AG04450 (cell line): Measurements from ENCODE around the gene SMIM29. TPM values are rescaled to one million over a fixed set of nuclear protein-coding genes. Genes with fewer than 3 reads are reported as not detected.
"Not testable (repeated sequence)": the region's sequence is repeated elsewhere in the genome, so short reads cannot be mapped to it uniquely, and the experiment has no call there.

Experiments used
- CTCF ChIA-PET: fragments of 300-600, 350-600 bp; formaldehyde crosslinking; extraction: SDS; loops from one replicate; lab custom pipeline; 2022; ENCODE audit warnings: antibody characterized with exemption, inconsistent platforms; lab: Charles Lee
- POLR2A ChIA-PET: fragments of 350-600 bp; formaldehyde crosslinking; extraction: SDS; loops from one replicate; lab custom pipeline; 2021; ENCODE audit warnings: antibody characterized with exemption, inconsistent platforms; lab: Yijun Ruan, JAX
- DNase-seq: peaks from one replicate; pipeline ENCODE4 v3.0.0-alpha.2; 2011; ENCODE audit warnings: low read depth, low spot score
- H3K27ac ChIP-seq: one replicate; pipeline ENCODE4 v1.5.1; 2012; ENCODE audit warnings: low read depth, low read length, control low read depth
- H3K27me3 ChIP-seq: one replicate; pipeline ENCODE4 v1.6.0; 2012; ENCODE audit warnings: low read length; ENCODE audit not compliant: control insufficient read depth, insufficient read depth
- H3K4me3 ChIP-seq: 2 replicates; pipeline ENCODE4 v1.5.1; 2011; ENCODE audit warnings: mild to moderate bottlenecking, low read depth, low read length, control low read depth
- H3K9me3 ChIP-seq: 2 replicates; pipeline ENCODE4 v1.5.1; 2012; ENCODE audit warnings: low read length; ENCODE audit not compliant: control insufficient read depth, insufficient read depth
- CTCF ChIP-seq: IDR thresholded peaks from 2 replicates; pipeline ENCODE4 v1.5.1; 2011; ENCODE audit warnings: low read depth, low read length, control low read depth, inconsistent platforms
- polyA plus RNA-seq: library from polyadenylated mRNA; depleted of rRNA; stranded (reverse); fragments of >200 nt; gene quantifications from 2 replicates; pipeline ENCODE4 v1.2.3, GENCODE V29; 2011

Gene SMIM29
- polyA plus RNA-seq, 1 experiment, result 11.3 TPM

- CTCF ChIA-PET, result interaction anchor here (1.1 kb wide), 1 partner anchor 112 kb away, joined by 3 read pairs; no protein-coding TSS in a partner anchor
- Histone ChIP-seq H3K4me3 (no peak overlapping the region), H3K9me3 (no peaks in the 10 kb centered on the region), H3K27me3 (no peaks in the 10 kb centered on the region), H3K27ac (no peak overlapping the region)
- DNase-seq, result no peak
- POLR2A ChIA-PET, result interaction anchor here (0.6 kb wide), 2 partner anchors 640 to 1403 kb away, joined by 6 to 7 read pairs; no protein-coding TSS in a partner anchor
- TF ChIP-seq CTCF, result no peak
Measured at GRCh38 chr6:34275128-34275804, 26.5 kb upstream of the SMIM29 start.

- no peak overlapping the region for H3K4me3 ChIP-seq
- TF ChIP-seq CTCF, result no peak
- H3K9me3 ChIP-seq, result no peaks in the 10 kb centered on the region
- DNase-seq, result no peak
- CTCF ChIA-PET, result no interaction called here
- H3K27me3 ChIP-seq, result no peaks in the 10 kb centered on the region
- POLR2A ChIA-PET, result interaction anchor here (0.7 kb wide), 1 partner anchor 148 kb away, joined by 3 read pairs; no protein-coding TSS in a partner anchor
- no peak overlapping the region for H3K27ac ChIP-seq
Measured at GRCh38 chr6:34274129-34274528, 25.3 kb upstream of the SMIM29 start.

- no peak overlapping the region for H3K4me3 ChIP-seq
- no peaks in the 10 kb centered on the region for H3K27me3 ChIP-seq
- ChIA-PET POLR2A (no interaction called here), CTCF (interaction anchor here (1.9 kb wide), 1 partner anchor 23 kb away, joined by 8 read pairs; no protein-coding TSS in a partner anchor)
- no peaks in the 10 kb centered on the region for H3K9me3 ChIP-seq
- no peak overlapping the region for H3K27ac ChIP-seq
- no peak for TF ChIP-seq CTCF
- DNase-seq, result no peak
Measured at GRCh38 chr6:34273242-34273805, 24.5 kb upstream of the SMIM29 start.

GRCh38 chr6:34272013-34272926 lies 23.5 kb upstream of the SMIM29 start:
- Histone ChIP-seq H3K27me3 (no peaks in the 10 kb centered on the region), H3K9me3 (no peaks in the 10 kb centered on the region), H3K27ac (no peak overlapping the region), H3K4me3 (no peak overlapping the region)
- no peak for DNase-seq
- CTCF ChIA-PET, result interaction anchor here (1.9 kb wide), 1 partner anchor 22 kb away, joined by 8 read pairs; no protein-coding TSS in a partner anchor
- TF ChIP-seq CTCF, result no peak
- POLR2A ChIA-PET, result no interaction called here

- H3K9me3 ChIP-seq, DNase-seq, H3K27me3 ChIP-seq, H3K27ac ChIP-seq, POLR2A ChIA-PET, H3K4me3 ChIP-seq: not testable (repeated sequence)
- CTCF ChIA-PET, result interaction anchor here (1.4 to 1.6 kb wide), 2 partner anchors 73 to 145 kb away, joined by 4 read pairs; no protein-coding TSS in a partner anchor
Measured at GRCh38 chr6:34269658-34270341, 21.0 kb upstream of the SMIM29 start.

GRCh38 chr6:34269132-34269531 lies 20.3 kb upstream of the SMIM29 start:
- H3K9me3 ChIP-seq, H3K27ac ChIP-seq, DNase-seq, H3K27me3 ChIP-seq, POLR2A ChIA-PET, CTCF ChIA-PET, H3K4me3 ChIP-seq: not testable (repeated sequence)
